Measurements from ENCODE around the gene KRT80.

GRCh38 chr12:52162981-52163380, 28.8 kb downstream of the KRT80 start:
- TF ChIP-seq CTCF (IDR thresholded peaks at IDR 0.05), result no peak
- TF ChIP-seq POLR2A (IDR thresholded peaks at IDR 0.05), result no peak

Data from vagina (tissue), 2 donors.